Measurements from ENCODE around the gene CCL28.

GRCh38 chr5:43336159-43336558 lies 76.0 kb downstream of the CCL28 start:
- TF ChIP-seq CTCF (IDR thresholded peaks at IDR 0.05): no peak
- TF ChIP-seq POLR2A (IDR thresholded peaks at IDR 0.05): no peak
